ENCODE results near the gene CREB3L2.
"Not testable (repeated sequence)": the region's sequence is repeated elsewhere in the genome, so short reads cannot be mapped to it uniquely, and the experiment has no call there.

CREB3L2 gene

GRCh38 chr7:137932881-137933269, 69.0 kb downstream of the CREB3L2 start:
- no peak for DNase-seq (ENCODE audit: low read depth)

- no peak for DNase-seq (ENCODE audit: low read depth)
Measured at GRCh38 chr7:137931823-137932222, 70.1 kb downstream of the CREB3L2 start.

GRCh38 chr7:137930581-137930980, 71.3 kb downstream of the CREB3L2 start:
- no peak for DNase-seq (ENCODE audit: low read depth)

GRCh38 chr7:137928626-137929025, 73.3 kb downstream of the CREB3L2 start:
- no peak for DNase-seq (ENCODE audit: low read depth)

- DNase-seq (ENCODE audit: low read depth): no peak
Measured at GRCh38 chr7:137927386-137927785, 74.5 kb downstream of the CREB3L2 start.

GRCh38 chr7:137926206-137926605, 75.7 kb downstream of the CREB3L2 start:
- not testable (repeated sequence) for DNase-seq (ENCODE audit: low read depth)

- DNase-seq (ENCODE audit: low read depth): no peak
Measured at GRCh38 chr7:137925754-137926153, 76.1 kb downstream of the CREB3L2 start.

- DNase-seq (ENCODE audit: low read depth): no peak
Measured at GRCh38 chr7:137925091-137925490, 76.8 kb downstream of the CREB3L2 start.

- no peak for DNase-seq (ENCODE audit: low read depth)
Measured at GRCh38 chr7:137923380-137923779, 78.5 kb downstream of the CREB3L2 start.

- no peak for DNase-seq (ENCODE audit: low read depth)
Measured at GRCh38 chr7:137920637-137921399, 81.1 kb downstream of the CREB3L2 start.

- no peak for DNase-seq (ENCODE audit: low read depth)
Measured at GRCh38 chr7:137919987-137920386, 81.9 kb downstream of the CREB3L2 start.

GRCh38 chr7:137916980-137917645, 84.8 kb downstream of the CREB3L2 start:
- no peak for DNase-seq (ENCODE audit: low read depth)

GRCh38 chr7:137916564-137916963, 85.3 kb downstream of the CREB3L2 start:
- no peak for DNase-seq (ENCODE audit: low read depth)

GRCh38 chr7:137915266-137915665, 86.6 kb downstream of the CREB3L2 start:
- no peak for DNase-seq (ENCODE audit: low read depth)

- DNase-seq (ENCODE audit: low read depth): no peak
Measured at GRCh38 chr7:137913985-137914384, 87.9 kb downstream of the CREB3L2 start.

GRCh38 chr7:137909042-137909441, 92.8 kb downstream of the CREB3L2 start:
- DNase-seq (ENCODE audit: low read depth): no peak

- no peak for DNase-seq (ENCODE audit: low read depth)
Measured at GRCh38 chr7:137908106-137908505, 93.8 kb downstream of the CREB3L2 start.

- DNase-seq (ENCODE audit: low read depth): not testable (repeated sequence)
Measured at GRCh38 chr7:137906636-137907035, 95.2 kb downstream of the CREB3L2 start.

- DNase-seq (ENCODE audit: low read depth): no peak
Measured at GRCh38 chr7:137904833-137905232, 97.1 kb downstream of the CREB3L2 start.

- peak; percentile 24 for DNase-seq (ENCODE audit: low read depth)
Measured at GRCh38 chr7:137903382-137904169, 98.3 kb downstream of the CREB3L2 start.

- no peak for DNase-seq (ENCODE audit: low read depth)
Measured at GRCh38 chr7:137900137-137900536, 101.7 kb downstream of the CREB3L2 start.

- DNase-seq (ENCODE audit: low read depth): peak; percentile 60
Measured at GRCh38 chr7:137898839-137899721, 102.8 kb downstream of the CREB3L2 start.

Data from stimulated activated CD8-positive, alpha-beta memory T cell treated with anti-CD3 and anti-CD28 coated beads, Interleukin-15, amount 100 ng/mL, for 1 hour (primary cell).